ENCODE measurements around the gene MCC. TPM values are rescaled to one million over a fixed set of nuclear protein-coding genes. Genes with fewer than 3 reads are reported as not detected.

MCC gene
- 6.0 and 11.8 TPM in 2 replicates for total RNA-seq

DNA sequence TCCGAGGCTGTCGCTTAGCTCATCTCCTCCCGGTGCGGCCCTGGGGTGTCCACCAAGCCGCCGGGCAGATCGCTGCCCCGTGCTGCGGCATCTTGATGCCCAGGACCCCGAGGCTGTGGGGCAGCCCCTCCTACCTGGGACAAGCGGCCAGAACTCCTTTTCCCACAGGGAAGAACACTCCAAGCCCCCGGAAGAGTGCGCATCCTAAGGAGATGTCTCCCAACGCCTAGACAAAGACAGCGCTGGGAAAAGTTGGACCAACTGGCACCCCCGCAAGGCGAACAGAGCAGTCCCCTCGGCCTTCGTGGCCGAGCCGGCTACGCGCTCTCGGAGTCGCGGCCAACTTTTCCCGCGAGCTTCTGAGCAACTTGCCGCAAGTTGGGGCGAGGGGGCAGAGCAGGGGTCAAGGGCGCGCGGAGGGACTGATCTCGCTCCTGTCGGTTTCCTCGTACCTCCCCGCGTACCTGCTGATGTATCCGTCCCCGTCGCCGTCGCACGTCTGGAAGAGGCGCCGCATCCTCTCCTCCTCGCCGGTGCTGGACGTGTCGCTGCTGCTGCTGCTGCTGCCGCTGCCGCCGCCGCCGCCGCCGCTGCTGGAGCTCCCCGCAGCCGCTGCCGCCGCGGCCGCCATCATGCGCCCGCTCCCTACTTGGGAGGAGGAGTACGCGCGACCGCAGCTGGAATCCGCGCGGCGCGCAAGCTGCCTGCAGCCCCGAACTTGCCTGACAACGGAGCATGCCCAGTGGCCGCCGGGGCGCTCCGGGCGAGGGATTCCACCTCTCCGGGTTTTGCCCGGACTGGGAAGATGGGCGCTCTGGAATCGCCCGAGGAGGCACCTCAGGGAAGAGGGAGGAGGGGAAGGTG lies at the start of gene MCC:
TSS of gene MCC (minus strand) at position 673 of the 864 bp plus-strand sequence.

DNA sequence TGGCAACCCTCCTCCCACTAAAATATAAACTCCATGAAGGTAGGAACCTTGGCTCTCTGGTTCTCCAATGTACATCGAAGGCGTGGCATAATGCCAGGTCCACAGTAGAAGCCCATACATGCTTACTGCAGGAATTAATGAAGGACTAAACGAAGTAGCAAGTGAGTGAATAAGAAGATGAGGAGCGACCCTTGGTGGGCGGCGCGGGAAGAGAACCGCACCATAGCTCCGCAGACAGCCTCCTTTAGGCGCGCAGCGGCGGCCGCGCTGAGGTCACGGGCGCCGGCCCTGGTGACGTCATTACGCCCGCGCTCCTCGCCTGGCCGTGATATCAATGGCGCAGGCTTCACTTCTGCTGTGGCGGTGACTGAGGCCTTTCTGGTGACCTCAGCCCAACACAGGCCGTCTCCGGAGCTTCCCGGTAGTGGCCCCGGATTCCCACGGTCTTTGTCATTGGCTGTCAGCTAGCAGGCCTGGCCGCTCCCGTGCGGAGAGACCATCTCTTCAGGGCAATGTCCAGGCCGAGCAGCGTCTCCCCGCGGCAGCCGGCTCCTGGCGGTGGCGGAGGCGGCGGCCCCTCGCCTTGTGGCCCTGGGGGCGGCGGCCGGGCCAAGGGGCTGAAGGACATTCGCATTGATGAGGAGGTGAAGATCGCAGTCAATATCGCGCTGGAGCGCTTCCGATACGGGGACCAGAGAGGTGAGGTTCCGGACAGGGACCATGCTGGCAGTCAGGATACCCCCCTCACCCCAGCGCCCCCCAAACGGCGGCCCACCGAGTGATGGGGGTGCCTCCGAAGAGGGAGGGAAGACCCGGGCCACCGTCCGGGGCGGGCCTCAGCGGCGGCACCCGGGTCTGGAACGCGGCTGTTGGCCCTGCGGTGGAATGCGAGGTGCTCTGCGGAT lies 25.4 kb upstream of the MCC start, which contains the start of gene YTHDC2:
TSS of gene YTHDC2 (plus strand) at position 311 of the 905 bp plus-strand sequence. CDS start at position 513, 202 bp downstream.

GRCh38 chr5:113434889-113435288 lies 53.4 kb downstream of the MCC start, which contains the start of gene TSSK1B:
TSS of gene TSSK1B (minus strand) at chr5:113434989. CDS start at chr5:113434839, 150 bp downstream.

DNA sequence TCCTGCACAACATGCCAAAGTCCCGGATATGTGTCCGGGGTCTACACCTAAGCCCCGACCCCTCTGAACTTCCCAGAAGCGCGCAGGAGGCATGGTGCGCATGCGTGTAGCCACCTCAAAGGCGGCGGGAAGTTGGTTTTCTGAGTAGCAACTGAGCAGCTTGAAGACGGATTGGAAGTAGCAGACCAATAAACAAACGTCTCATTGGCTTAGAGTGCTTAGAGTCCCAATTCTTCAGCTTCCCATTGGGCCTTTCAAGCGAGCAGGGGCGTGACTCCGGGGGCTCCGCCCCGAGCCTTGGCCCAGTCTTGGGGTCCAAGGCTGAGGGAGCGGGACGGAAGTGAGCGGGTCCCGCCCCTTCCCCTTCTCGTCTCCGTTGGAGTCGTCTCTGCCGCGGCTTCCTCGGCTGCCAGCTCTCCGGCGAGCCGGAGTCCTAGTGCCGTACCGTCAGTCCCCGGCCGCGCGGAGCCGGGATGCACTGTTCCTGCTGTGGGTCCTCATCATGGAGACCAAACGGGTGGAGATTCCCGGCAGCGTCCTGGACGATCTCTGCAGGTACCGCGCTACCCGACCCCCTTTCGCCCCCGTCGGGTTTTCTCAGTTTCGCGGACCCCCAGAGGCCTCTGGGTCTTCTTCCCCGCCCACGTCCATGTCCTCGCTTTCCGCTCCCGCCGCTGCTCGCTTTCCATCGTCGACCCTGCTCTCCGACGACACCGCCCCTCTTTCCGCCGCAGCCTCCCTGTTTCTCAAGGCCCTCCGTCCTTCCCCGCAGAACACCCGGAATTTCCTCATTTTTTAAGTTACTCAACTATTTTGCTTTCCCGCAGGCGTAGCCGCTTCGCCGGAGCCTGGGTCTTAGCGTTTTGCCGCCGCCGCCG lies 511.6 kb downstream of the MCC start, which contains the start of gene DCP2:
TSS of gene DCP2 (plus strand) at position 367 of the 878 bp plus-strand sequence. CDS start at position 503, 136 bp downstream.

Small RNA genes lying within 50 kb of the gene (small RNA-seq; reads per million reads assigned to genes)
- not detected for gene RNU4ATAC13P

Other genes with a start within 250 kb of the MCC start
- 0.79 TPM in 1 of 2 replicates, not detected in the other for gene TSSK1B, start 53.5 kb downstream of the MCC start, total RNA-seq
- gene YTHDC2, start 25.2 kb upstream of the MCC start, total RNA-seq = 23.5 and 24.3 TPM in 2 replicates